ENCODE measurements around the gene NPDC1.

DNA sequence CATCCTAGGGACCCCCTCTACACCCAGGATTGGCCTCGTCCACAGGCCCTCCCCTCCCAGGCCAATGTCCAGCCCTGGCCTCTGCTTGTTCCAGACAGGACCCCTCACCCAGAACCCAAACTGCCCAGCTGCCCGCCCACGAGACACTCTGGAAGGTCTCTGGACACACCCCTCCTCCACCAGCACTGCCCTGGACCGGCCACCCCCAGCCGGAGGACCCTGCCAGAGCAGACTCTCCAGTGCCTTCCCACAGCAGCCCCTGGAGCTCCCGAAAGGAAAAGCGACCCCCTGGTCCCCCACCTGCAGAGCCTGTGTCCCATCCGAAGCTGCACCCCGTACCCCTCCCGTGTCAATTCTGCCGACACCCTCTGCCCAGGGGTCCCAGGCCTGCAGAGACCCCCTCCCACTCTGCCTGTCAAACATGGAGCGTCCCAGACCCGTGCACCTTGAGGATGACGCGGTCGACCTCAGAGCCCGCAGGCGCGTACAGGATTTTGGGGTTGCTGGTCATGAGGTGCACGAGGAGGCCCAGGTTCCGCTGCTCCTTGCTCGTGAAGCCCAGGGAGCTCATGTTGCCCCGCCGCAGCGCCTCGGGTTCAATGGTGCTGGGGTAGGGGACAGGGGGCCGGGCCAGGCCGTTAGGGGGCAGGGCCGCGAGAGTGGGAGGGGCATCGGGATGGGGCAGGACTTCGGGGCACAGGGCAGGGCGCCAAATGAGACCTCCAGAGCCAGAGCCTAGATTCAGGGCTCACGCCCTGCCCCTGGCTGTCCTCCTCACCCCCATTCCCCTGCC, 25.9 kb downstream of the NPDC1 start:
- TF ChIP-seq CTCF (conservative IDR thresholded peaks at IDR 0.05; ENCODE audit: low read depth, low read length): no peak
- no peak for TF ChIP-seq EZH2 (IDR thresholded peaks at IDR 0.05; ENCODE audit: borderline replicate concordance, low read depth, low read length, poor library complexity, severe bottlenecking)

Measured in A673 (cell line).